GM19397 (cell line): Measurements from ENCODE around the gene KCTD6.

Experiments used
- ATAC-seq: cut with Tn5 transposase; IDR thresholded peaks from one replicate; pipeline ENCODE4 v1.9.1; 2021; ENCODE audit warnings: mild to moderate bottlenecking, moderate library complexity; ENCODE audit not compliant: unreplicated experiment

Gene KCTD6

GRCh38 chr3:58484722-58485069 lies 7.2 kb upstream of the KCTD6 start:
- ATAC-seq: no peak

GRCh38 chr3:58485801-58486435 lies 6.0 kb upstream of the KCTD6 start:
- ATAC-seq: no peak

- no peak for ATAC-seq
Observed at GRCh38 chr3:58487140-58487886, 4.6 kb upstream of the KCTD6 start.

- no peak for ATAC-seq
Observed at GRCh38 chr3:58488967-58489366, 2.9 kb upstream of the KCTD6 start.

GRCh38 chr3:58490860-58491501 lies 915 bp upstream of the KCTD6 start:
- ATAC-seq: no peak

GRCh38 chr3:58492494-58492905 lies 604 bp downstream of the KCTD6 start:
- no peak for ATAC-seq

GRCh38 chr3:58494107-58494506 lies 2.2 kb downstream of the KCTD6 start:
- no peak for ATAC-seq

GRCh38 chr3:58495101-58495500 lies 3.2 kb downstream of the KCTD6 start:
- ATAC-seq: no peak

GRCh38 chr3:58496206-58496857 lies 4.4 kb downstream of the KCTD6 start:
- no peak for ATAC-seq

GRCh38 chr3:58497097-58497496 lies 5.2 kb downstream of the KCTD6 start:
- no peak for ATAC-seq

- ATAC-seq: no peak
Observed at GRCh38 chr3:58502872-58503271, 11.0 kb downstream of the KCTD6 start.

GRCh38 chr3:58507356-58508078 lies 15.6 kb downstream of the KCTD6 start:
- no peak for ATAC-seq

- ATAC-seq: no peak
Observed at GRCh38 chr3:58508437-58508836, 16.5 kb downstream of the KCTD6 start.

- no peak for ATAC-seq
Observed at GRCh38 chr3:58514405-58514804, 22.5 kb downstream of the KCTD6 start.

- ATAC-seq: no peak
Observed at GRCh38 chr3:58518291-58518789, 26.4 kb downstream of the KCTD6 start.

- ATAC-seq: no peak
Observed at GRCh38 chr3:58519668-58520402, 27.9 kb downstream of the KCTD6 start.

- no peak for ATAC-seq
Observed at GRCh38 chr3:58520403-58521335, 28.8 kb downstream of the KCTD6 start.

- no peak for ATAC-seq
Observed at GRCh38 chr3:58521336-58521670, 29.4 kb downstream of the KCTD6 start.

GRCh38 chr3:58521917-58522631 lies 30.2 kb downstream of the KCTD6 start:
- ATAC-seq: no peak
